Heart left ventricle (tissue), 13 donors: Measurements from ENCODE around the gene NLRC5.

Source experiments
- CTCF ChIP-seq, 12 donors: fragments of 200-600 bp; sonication (generic) in 4 of 12; IDR thresholded peaks; one replicate each; pipeline versions ENCODE4 v1.5.0 to v1.8.0; 2018 to 2022; ENCODE audit warnings: antibody characterized with exemption in 12 of 12, mild to moderate bottlenecking in 5 of 12
- POLR2A ChIP-seq, 2 donors: fragments of 450-650 bp; IDR thresholded peaks; one replicate each; pipeline ENCODE4 v1.6.1; 2017; ENCODE audit warnings: antibody characterized with exemption in 2 of 2, mild to moderate bottlenecking in 2 of 2, moderate library complexity in 2 of 2
- donor health status: ischemic (EF 13 %, LVEDD 7.1; RV severe dilation, severe dysfunction).
- donor health status: DM: no; HTN: yes; CAD: no.
- donor health status: DM: no; HTN: no; CAD: no.
- donor health status: ischemic (EF 25% LVEDD 6.9; RV normal size, moderate dysfunction).
- donor health status: ischemic (EF 25% LVEDD 5.7; RV mildly dilated, moderate dysfunction).
- donor health status: ischemic (EF 35%, LVEDD 5.7; RV mildly dilated, moderate dysfunction).
- donor health status: nonischemic (EF 11% LVEDD 7.7; RV severe dilation, severe dysfunction).
- donor health status: DM: yes; HTN: yes; CAD: no.
- donor health status: PGD.
- donor health status: ischemic (EF 29% LVEDD 5.4; RV normal size, mild dysfunction).
- donor health status: nonischemic (EF 23%, LVEDD 6.1; RV moderate dilation, normal function).

DNA sequence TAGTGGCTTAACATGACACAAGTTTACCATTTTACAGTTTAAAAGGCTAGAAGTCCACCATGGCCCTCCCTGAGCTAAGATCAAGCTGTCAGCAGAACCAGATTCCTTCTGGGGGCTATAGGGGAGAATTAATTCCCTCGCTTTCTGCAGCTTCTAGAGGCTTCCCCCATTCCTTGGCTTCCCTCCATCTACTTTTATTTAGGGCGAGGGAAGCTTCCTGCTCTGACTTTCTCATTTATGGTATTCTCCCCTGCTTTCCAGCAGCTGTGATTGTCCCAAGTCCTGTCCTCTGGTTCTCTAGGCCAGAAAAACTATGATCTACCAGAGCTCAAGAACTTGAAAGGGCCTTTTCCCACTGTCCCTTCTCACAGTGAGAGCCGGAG lies 23.3 kb upstream of the NLRC5 start:
- TF ChIP-seq POLR2A (IDR thresholded peaks at IDR 0.05) (no peak), CTCF (IDR thresholded peaks at IDR 0.05) (no peak)
